Measurements from ENCODE around the gene ICAM1. TPM values are rescaled to one million over a fixed set of nuclear protein-coding genes. Genes with fewer than 3 reads are reported as not detected.

The ICAM1 gene
- polyA plus RNA-seq, 2 of the 4 experiments (the other 2 are of a cell fraction), result 1.2 to 1.4 TPM

- 65% methylated on average over 18 of the region's 23 CpGs for WGBS (ENCODE audit: missing lambda C conversion rate)
- peak in 1 of 2 experiments; percentile 25; a peak in 1 of 6 replicates for ATAC-seq
- no peak for FAIRE-seq
- 0 out of 3 replicates have a peak overlapping the region, but pooled peaks have one; percentile 14 for H3K4me2 ChIP-seq
- ChIA-PET CTCF (interaction anchor here (0.6 to 4.5 kb wide), 3 partner anchors 14 to 135 kb away, joined by 3 to 15 read pairs (median 3); partner anchors contain the start of gene ICAM1), POLR2A (no interaction called here)
- no peaks in the 10 kb centered on the region for H3K9me3 ChIP-seq
- H3K4me3 ChIP-seq, result no peak overlapping the region
- H3K27ac ChIP-seq, result no peak overlapping the region
- peaks cover 8% of the 10 kb centered on the region; the same call in 1 of the 3 replicates for H3K4me1 ChIP-seq
- TF ChIP-seq HMGXB4 (CRISPR knock-in tag; IDR thresholded peaks at IDR 0.05; ENCODE audit: borderline replicate concordance) (no peak), CHD4 (IDR thresholded peaks at IDR 0.05; ENCODE audit: borderline replicate concordance) (no peak)
- no peak for DNase-seq (ENCODE audit: low read depth in 1 of 2, low spot score in 1 of 2)
Observed at GRCh38 chr19:10283301-10284064, 12.6 kb downstream of the ICAM1 start.

- 91% methylated on average over 23 of the region's 34 CpGs for WGBS (ENCODE audit: missing lambda C conversion rate)
- Histone ChIP-seq H3K4me2 (no peak overlapping the region), H3K27ac (no peak overlapping the region), H3K4me1 (peaks cover 8% of the 10 kb centered on the region; the same call in 1 of the 3 replicates), H3K9me3 (no peaks in the 10 kb centered on the region), H3K4me3 (no peak overlapping the region)
- ChIA-PET CTCF (interaction anchor here (1.0 to 4.5 kb wide), 4 partner anchors 14 to 134 kb away, joined by 3 to 15 read pairs (median 4); partner anchors contain the start of gene ICAM1), POLR2A (no interaction called here)
- ATAC-seq, result no peak
- FAIRE-seq, result no peak
- TF ChIP-seq REST (IDR thresholded peaks at IDR 0.05) (no peak), MAX (IDR thresholded peaks at IDR 0.05) (no peak), ZNF302 (CRISPR knock-in tag; IDR thresholded peaks at IDR 0.05) (no peak), PHF8 (IDR thresholded peaks at IDR 0.05; ENCODE audit: borderline replicate concordance, low read depth) (no peak), ZFP36 (IDR thresholded peaks at IDR 0.05; ENCODE audit: borderline replicate concordance, partially characterized antibody) (no peak), MAZ (IDR thresholded peaks at IDR 0.05; ENCODE audit: borderline replicate concordance, low read depth, low read length) (no peak), GATA3 (IDR thresholded peaks at IDR 0.05; ENCODE audit: borderline replicate concordance) (no peak)
- no peak for DNase-seq (ENCODE audit: low read depth in 1 of 2, low spot score in 1 of 2)
Observed at GRCh38 chr19:10284065-10284959, 13.4 kb downstream of the ICAM1 start.

- DNase-seq (ENCODE audit: low read depth in 1 of 2, low spot score in 1 of 2), result no peak
- Histone ChIP-seq H3K9me3 (no peaks in the 10 kb centered on the region), H3K4me3 (no peak overlapping the region), H3K4me1 (peaks cover 8% of the 10 kb centered on the region; the same call in 1 of the 3 replicates), H3K27ac (no peak overlapping the region), H3K4me2 (no peak overlapping the region)
- ChIA-PET CTCF (interaction anchor here (1.0 to 2.5 kb wide), 4 partner anchors 15 to 106 kb away, joined by 3 to 10 read pairs (median 4); no protein-coding TSS in a partner anchor), POLR2A (no interaction called here)
- TF ChIP-seq HES2 (IDR thresholded peaks at IDR 0.05), result no peak
- no peak for TF ChIP-seq MAX (IDR thresholded peaks at IDR 0.05)
- no peak for TF ChIP-seq USF2 (IDR thresholded peaks at IDR 0.05)
- no peak for TF ChIP-seq RNF2 (IDR thresholded peaks at IDR 0.05; ENCODE audit: borderline replicate concordance, low read depth)
- TF ChIP-seq MAZ (IDR thresholded peaks at IDR 0.05; ENCODE audit: borderline replicate concordance, low read depth, low read length), result no peak
- TF ChIP-seq JUNB (IDR thresholded peaks at IDR 0.05), result no peak
- no peak for TF ChIP-seq ELK1 (IDR thresholded peaks at IDR 0.05; ENCODE audit: low read depth, low read length)
- TF ChIP-seq CBX8 (IDR thresholded peaks at IDR 0.05), result no peak
- TF ChIP-seq FOSB (CRISPR knock-in tag; IDR thresholded peaks at IDR 0.05), result no peak
- TF ChIP-seq E2F6 (IDR thresholded peaks at IDR 0.05; ENCODE audit: borderline replicate concordance, low read depth), result no peak
- TF ChIP-seq FOSL2 (IDR thresholded peaks at IDR 0.05), result no peak
- no peak for TF ChIP-seq FOSL2 (CRISPR knock-in tag; IDR thresholded peaks at IDR 0.05)
- TF ChIP-seq POLR2AphosphoS2 (conservative IDR thresholded peaks at IDR 0.05; ENCODE audit: low read length), result no peak
- no peak for FAIRE-seq
- ATAC-seq, result no peak
- WGBS (ENCODE audit: missing lambda C conversion rate), result 100% methylated on average over 6 of the region's 13 CpGs
Observed at GRCh38 chr19:10284960-10285278, 14.0 kb downstream of the ICAM1 start.
